LNCAP (cell line): ENCODE data around the gene NINJ1.

Source experiments
- TF ChIP-seq, protein P1 (sequence below): fragments of 450-650 bp; IDR thresholded peaks from 2 replicates; pipeline ENCODE4 v1.5.1; 2017; ENCODE audit warnings: mild to moderate bottlenecking

Gene NINJ1

DNA sequence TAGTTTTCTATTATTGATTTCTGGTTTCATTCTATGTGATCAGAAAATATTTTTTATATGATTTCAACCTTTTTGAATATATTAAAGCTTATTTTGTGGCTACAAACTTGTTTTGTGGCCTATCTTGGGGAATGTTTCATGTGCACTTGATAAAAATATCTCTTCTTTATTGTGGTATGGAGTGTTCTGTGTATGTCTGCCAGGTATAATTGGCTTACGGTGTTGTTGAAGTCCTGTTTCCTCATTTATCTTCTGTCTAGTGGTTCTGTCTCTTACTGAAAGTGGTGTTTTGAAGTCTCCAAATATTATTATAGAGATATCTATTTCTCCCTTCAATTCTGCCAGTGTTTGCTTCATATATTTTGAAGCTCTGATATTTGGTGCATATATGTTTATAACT is 28.4 kb downstream of the NINJ1 start:
- TF ChIP-seq, protein P1, sequence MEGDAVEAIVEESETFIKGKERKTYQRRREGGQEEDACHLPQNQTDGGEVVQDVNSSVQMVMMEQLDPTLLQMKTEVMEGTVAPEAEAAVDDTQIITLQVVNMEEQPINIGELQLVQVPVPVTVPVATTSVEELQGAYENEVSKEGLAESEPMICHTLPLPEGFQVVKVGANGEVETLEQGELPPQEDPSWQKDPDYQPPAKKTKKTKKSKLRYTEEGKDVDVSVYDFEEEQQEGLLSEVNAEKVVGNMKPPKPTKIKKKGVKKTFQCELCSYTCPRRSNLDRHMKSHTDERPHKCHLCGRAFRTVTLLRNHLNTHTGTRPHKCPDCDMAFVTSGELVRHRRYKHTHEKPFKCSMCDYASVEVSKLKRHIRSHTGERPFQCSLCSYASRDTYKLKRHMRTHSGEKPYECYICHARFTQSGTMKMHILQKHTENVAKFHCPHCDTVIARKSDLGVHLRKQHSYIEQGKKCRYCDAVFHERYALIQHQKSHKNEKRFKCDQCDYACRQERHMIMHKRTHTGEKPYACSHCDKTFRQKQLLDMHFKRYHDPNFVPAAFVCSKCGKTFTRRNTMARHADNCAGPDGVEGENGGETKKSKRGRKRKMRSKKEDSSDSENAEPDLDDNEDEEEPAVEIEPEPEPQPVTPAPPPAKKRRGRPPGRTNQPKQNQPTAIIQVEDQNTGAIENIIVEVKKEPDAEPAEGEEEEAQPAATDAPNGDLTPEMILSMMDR: no peak

- TF ChIP-seq, protein P1: no peak
Observed at GRCh38 chr9:93100276-93100636, 33.8 kb downstream of the NINJ1 start.

- TF ChIP-seq, protein P1: no peak
Observed at GRCh38 chr9:93099551-93100275, 34.3 kb downstream of the NINJ1 start.

- TF ChIP-seq, protein P1: no peak
Observed at GRCh38 chr9:93098236-93098946, 35.7 kb downstream of the NINJ1 start.

DNA sequence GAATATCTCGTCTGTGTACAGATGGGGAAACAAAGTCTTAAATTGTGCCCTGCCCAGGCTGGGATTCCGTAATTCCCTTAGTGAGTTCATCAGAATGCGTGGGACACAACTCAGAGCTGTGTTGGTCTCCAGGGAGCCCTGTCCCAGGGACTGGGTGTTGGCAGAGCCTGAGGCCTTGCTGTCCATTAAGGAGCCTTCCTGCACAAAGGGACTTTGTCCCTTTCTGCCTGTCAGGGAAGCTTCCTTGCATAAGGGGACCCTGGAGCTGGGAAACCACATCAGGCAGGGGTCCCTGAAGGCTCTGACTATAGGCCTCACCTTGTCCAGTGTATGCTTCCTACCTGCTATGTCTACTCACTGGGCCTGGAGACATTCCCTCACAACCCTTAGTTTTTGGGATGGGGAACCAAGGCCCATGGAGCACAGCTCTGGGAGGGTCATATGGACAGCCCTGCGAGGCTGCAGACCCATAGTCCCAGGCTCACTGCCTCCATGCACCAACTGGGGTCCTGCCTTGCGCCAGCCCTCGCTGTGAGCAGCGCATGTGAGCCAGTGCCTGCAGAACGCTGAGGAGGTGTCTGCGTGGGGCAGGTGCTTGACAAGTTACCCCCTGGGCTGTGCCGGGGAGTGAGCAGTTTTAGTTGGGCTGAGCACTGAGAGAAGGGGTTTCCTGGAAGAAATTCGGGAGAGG is 36.4 kb downstream of the NINJ1 start:
- TF ChIP-seq, protein P1: no peak

DNA sequence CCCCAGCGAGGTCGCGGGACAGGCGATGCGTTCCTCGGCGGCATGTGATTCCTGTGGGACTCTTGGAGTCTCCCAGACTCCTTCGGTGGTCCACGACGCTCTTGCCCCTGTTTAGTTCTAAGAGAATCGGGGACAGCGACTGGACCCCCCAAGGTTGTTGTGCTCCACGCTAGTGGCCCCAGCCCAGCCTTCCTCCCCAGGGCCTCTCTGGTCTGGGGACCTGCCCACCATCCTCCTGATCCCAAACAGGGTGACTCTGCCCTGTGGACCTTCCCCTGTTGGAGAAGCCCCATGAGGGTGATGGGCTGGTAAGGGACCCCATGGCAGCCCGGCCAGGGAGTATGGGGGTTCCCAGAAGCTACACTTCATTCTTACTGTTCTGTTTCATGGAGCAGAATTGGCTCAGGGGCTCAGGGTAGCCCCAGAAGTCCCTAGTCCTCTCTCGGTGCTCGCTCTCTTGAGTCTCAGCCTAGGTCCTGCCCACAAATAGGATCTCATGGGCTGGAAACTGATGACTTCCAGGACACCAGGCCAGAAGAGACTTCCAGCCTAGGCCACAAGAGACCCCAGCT is 37.2 kb downstream of the NINJ1 start:
- TF ChIP-seq, protein P1: no peak

DNA sequence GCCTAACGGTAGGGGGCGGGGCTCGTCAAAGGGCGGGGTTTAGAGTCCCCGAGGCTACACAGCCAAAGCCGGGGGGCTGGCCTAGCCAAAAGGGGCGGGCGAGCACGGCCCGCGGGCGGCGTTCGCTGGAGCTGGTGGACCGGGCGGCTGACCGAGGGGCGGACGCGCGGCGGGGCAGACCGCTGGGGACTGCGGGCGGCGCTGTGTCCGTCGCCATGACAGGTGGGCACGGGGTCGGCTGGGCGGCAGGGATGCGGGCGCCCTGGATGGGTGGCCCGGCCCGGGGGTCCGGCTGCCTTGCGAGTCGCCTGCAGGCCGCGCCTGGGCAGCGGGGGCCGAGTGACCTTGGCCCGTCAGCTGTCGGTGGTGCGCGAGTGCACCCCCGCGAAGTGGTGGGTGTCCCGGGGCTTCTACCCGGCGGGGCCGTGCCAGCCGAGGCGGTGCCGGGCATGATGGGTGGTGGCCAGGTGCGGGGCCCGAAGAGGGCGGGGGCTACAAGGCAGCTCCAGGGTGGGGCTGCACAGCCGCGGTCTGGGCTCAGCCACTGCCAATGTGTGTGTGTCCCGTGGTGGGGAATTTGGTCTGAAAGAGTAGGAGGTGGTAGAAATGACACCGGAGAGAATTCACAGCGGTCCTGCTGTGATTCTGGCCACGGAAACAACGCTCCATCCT is 37.8 kb downstream of the NINJ1 start, which contains the start of gene CARD19:
TSS of gene CARD19 (plus strand) at position 87 of the 672 bp plus-strand sequence. CDS start at position 216, 129 bp downstream.
- TF ChIP-seq, protein P1: no peak
